Karpas-422 (cell line): ENCODE measurements around the gene SYNPR. TPM values are rescaled to one million over a fixed set of nuclear protein-coding genes. Genes with fewer than 3 reads are reported as not detected.

Source experiments
- DNase-seq: peaks from one replicate; pipeline ENCODE4 v3.0.0-alpha.2; 2015
- H2AFZ ChIP-seq: fragments of 200-600 bp; sonication (generic); 2 replicates; pipeline ENCODE4 v1.6.1; 2014; ENCODE audit warnings: antibody characterized with exemption, low read length, mixed read lengths
- H3K27ac ChIP-seq: fragments of 200-600 bp; sonication (generic); 2 replicates; pipeline ENCODE4 v1.5.1; 2014; ENCODE audit warnings: mild to moderate bottlenecking, low read length, moderate library complexity
- H3K27me3 ChIP-seq: fragments of 200-600 bp; sonication (generic); 2 replicates; pipeline ENCODE4 v1.6.1; 2014; ENCODE audit warnings: low read length, mixed read lengths
- H3K36me3 ChIP-seq: fragments of 200-600 bp; sonication (generic); 2 replicates; pipeline ENCODE4 v1.6.1; 2014; ENCODE audit warnings: low read length, mixed read lengths; ENCODE audit not compliant: insufficient read depth
- H3K4me1 ChIP-seq: fragments of 200-600 bp; sonication (generic); 2 replicates; pipeline ENCODE4 v1.6.1; 2014; ENCODE audit warnings: mild to moderate bottlenecking, low read length, mixed read lengths
- H3K4me2 ChIP-seq: fragments of 200-600 bp; sonication (generic); 2 replicates; pipeline ENCODE4 v1.6.1; 2014; ENCODE audit warnings: low read length, low read depth, mild to moderate bottlenecking; ENCODE audit not compliant: poor library complexity, severe bottlenecking
- H3K4me3 ChIP-seq: fragments of 200-600 bp; sonication (generic); 2 replicates; pipeline ENCODE4 v1.5.1; 2014; ENCODE audit warnings: mild to moderate bottlenecking, antibody characterized with exemption, low read length, mixed read lengths
- H3K79me2 ChIP-seq: fragments of 200-600 bp; sonication (generic); 2 replicates; pipeline ENCODE4 v1.6.1; 2014; ENCODE audit warnings: mild to moderate bottlenecking, low read length, mixed read lengths
- H3K9ac ChIP-seq: fragments of 200-600 bp; sonication (generic); 2 replicates; pipeline ENCODE4 v1.6.0; 2014; ENCODE audit warnings: low read length
- H3K9me2 ChIP-seq: fragments of 200-600 bp; sonication (generic), shearing (Covaris generic); replicated peaks from 2 replicates; pipeline ENCODE4 v1.6.0; 2014; ENCODE audit warnings: mild to moderate bottlenecking, low read length, moderate library complexity; ENCODE audit not compliant: insufficient read depth
- H3K9me3 ChIP-seq: fragments of 300-700, 200-600 bp; sonication (generic); 2 replicates; pipeline ENCODE4 v1.6.1; 2014; ENCODE audit warnings: low read length, mixed read lengths
- H4K20me1 ChIP-seq: fragments of 200-600 bp; sonication (generic); 2 replicates; pipeline ENCODE4 v1.6.1; 2014; ENCODE audit warnings: mild to moderate bottlenecking, antibody characterized with exemption, low read length, low read depth; ENCODE audit not compliant: insufficient read depth
- total RNA-seq: library from RNA; depleted of rRNA; stranded (reverse); fragments of >200 nt; shearing (Covaris generic); gene quantifications from 2 replicates; pipeline ENCODE4 v1.2.3, GENCODE V29; 2014; ENCODE audit warnings: low replicate concordance

The SYNPR gene
- total RNA-seq, 1 experiment from 2014 or later: not detected

- DNase-seq: no peak
- Histone ChIP-seq H3K4me3 (no peak overlapping the region), H3K4me1 (no peaks in the 10 kb centered on the region), H3K27ac (no peak overlapping the region), H3K9me3 (no peaks in the 10 kb centered on the region), H3K36me3 (no peaks in the 10 kb centered on the region), H3K27me3 (no peaks in the 10 kb centered on the region), H3K9ac (no peak overlapping the region), H3K4me2 (no peak overlapping the region), H3K79me2 (no peaks in the 10 kb centered on the region), H2AFZ (no peak overlapping the region), H3K9me2 (no peaks in the 10 kb centered on the region), H4K20me1 (no peaks in the 10 kb centered on the region)
These were observed 87.6 kb downstream of the SYNPR start for GRCh38 chr3:63365671-63366070.

DNA sequence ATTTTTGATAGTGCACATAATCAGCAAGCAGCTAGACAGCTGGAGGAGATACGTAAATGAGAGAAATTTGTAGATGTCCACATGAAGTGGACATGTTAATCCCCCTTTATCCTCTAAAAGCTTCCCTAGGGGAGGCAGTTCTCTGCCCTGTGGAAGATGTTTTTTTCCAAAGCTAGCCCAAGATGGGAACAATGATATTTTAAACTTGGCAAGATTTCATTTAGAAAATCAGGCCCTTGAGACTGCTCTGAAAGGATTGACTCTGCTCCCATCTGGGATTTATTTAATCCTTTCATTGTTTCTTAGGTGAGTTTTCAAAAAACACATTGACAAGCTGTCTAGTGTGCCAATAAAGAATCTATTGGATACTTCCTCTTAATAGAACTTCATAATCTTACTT, 92.0 kb downstream of the SYNPR start:
- Histone ChIP-seq H3K4me3 (no peak overlapping the region), H3K27ac (no peak overlapping the region), H3K79me2 (no peaks in the 10 kb centered on the region), H3K27me3 (no peaks in the 10 kb centered on the region), H2AFZ (no peak overlapping the region), H3K9me2 (no peaks in the 10 kb centered on the region), H3K4me2 (no peak overlapping the region), H3K36me3 (no peaks in the 10 kb centered on the region), H3K4me1 (no peaks in the 10 kb centered on the region), H3K9ac (no peak overlapping the region), H3K9me3 (no peaks in the 10 kb centered on the region), H4K20me1 (no peaks in the 10 kb centered on the region)
- DNase-seq: no peak

- Histone ChIP-seq H3K9ac (no peak overlapping the region), H4K20me1 (no peaks in the 10 kb centered on the region), H3K79me2 (no peaks in the 10 kb centered on the region), H3K9me2 (no peaks in the 10 kb centered on the region), H3K4me1 (no peaks in the 10 kb centered on the region), H3K4me2 (no peak overlapping the region), H3K9me3 (no peaks in the 10 kb centered on the region), H3K36me3 (no peaks in the 10 kb centered on the region), H2AFZ (no peak overlapping the region), H3K27ac (no peak overlapping the region), H3K27me3 (no peaks in the 10 kb centered on the region), H3K4me3 (no peak overlapping the region)
- DNase-seq: no peak
These were observed 104.9 kb downstream of the SYNPR start for GRCh38 chr3:63383040-63383439.

- no peak for DNase-seq
- H3K4me2 ChIP-seq: no peak overlapping the region
- no peaks in the 10 kb centered on the region for H3K4me1 ChIP-seq
- H3K9me2 ChIP-seq: no peaks in the 10 kb centered on the region
- no peaks in the 10 kb centered on the region for H4K20me1 ChIP-seq
- no peaks in the 10 kb centered on the region for H3K36me3 ChIP-seq
- no peaks in the 10 kb centered on the region for H3K9me3 ChIP-seq
- no peak overlapping the region for H3K4me3 ChIP-seq
- no peak overlapping the region for H2AFZ ChIP-seq
- H3K27me3 ChIP-seq: no peaks in the 10 kb centered on the region
- no peak overlapping the region for H3K9ac ChIP-seq
- no peak overlapping the region for H3K27ac ChIP-seq
- no peaks in the 10 kb centered on the region for H3K79me2 ChIP-seq
These were observed 106.3 kb downstream of the SYNPR start for GRCh38 chr3:63384382-63384781.

- no peaks in the 10 kb centered on the region for H3K27me3 ChIP-seq
- no peaks in the 10 kb centered on the region for H3K4me1 ChIP-seq
- no peaks in the 10 kb centered on the region for H3K9me3 ChIP-seq
- H3K36me3 ChIP-seq: no peaks in the 10 kb centered on the region
- no peak overlapping the region for H3K4me2 ChIP-seq
- H3K79me2 ChIP-seq: no peaks in the 10 kb centered on the region
- no peak overlapping the region for H3K27ac ChIP-seq
- no peak overlapping the region for H2AFZ ChIP-seq
- no peaks in the 10 kb centered on the region for H3K9me2 ChIP-seq
- no peak for DNase-seq
- H3K4me3 ChIP-seq: no peak overlapping the region
- no peaks in the 10 kb centered on the region for H4K20me1 ChIP-seq
- no peak overlapping the region for H3K9ac ChIP-seq
These were observed 107.5 kb downstream of the SYNPR start for GRCh38 chr3:63385629-63386028.

GRCh38 chr3:63386568-63386967, 108.5 kb downstream of the SYNPR start:
- H3K9me2 ChIP-seq: no peaks in the 10 kb centered on the region

GRCh38 chr3:63387568-63387967, 109.5 kb downstream of the SYNPR start:
- Histone ChIP-seq H3K27ac (no peak overlapping the region), H3K9ac (no peak overlapping the region), H3K27me3 (no peaks in the 10 kb centered on the region), H3K4me3 (no peak overlapping the region), H3K4me2 (no peak overlapping the region), H3K9me2 (no peaks in the 10 kb centered on the region), H4K20me1 (no peaks in the 10 kb centered on the region), H3K9me3 (no peaks in the 10 kb centered on the region), H3K79me2 (no peaks in the 10 kb centered on the region), H3K4me1 (no peaks in the 10 kb centered on the region), H2AFZ (no peak overlapping the region), H3K36me3 (no peaks in the 10 kb centered on the region)
- DNase-seq: no peak

More at GRCh38 chr3:63386568-63386967, 108.5 kb downstream of the SYNPR start:
- H3K9me3 ChIP-seq: no peaks in the 10 kb centered on the region
- DNase-seq: no peak
- H3K4me1 ChIP-seq: no peaks in the 10 kb centered on the region
- H3K9ac ChIP-seq: no peak overlapping the region
- no peaks in the 10 kb centered on the region for H3K27me3 ChIP-seq
- H2AFZ ChIP-seq: no peak overlapping the region
- no peaks in the 10 kb centered on the region for H4K20me1 ChIP-seq
- no peaks in the 10 kb centered on the region for H3K79me2 ChIP-seq
- no peak overlapping the region for H3K27ac ChIP-seq
- H3K4me3 ChIP-seq: no peak overlapping the region
- H3K36me3 ChIP-seq: no peaks in the 10 kb centered on the region
- no peak overlapping the region for H3K4me2 ChIP-seq

- Histone ChIP-seq H3K27ac (no peak overlapping the region), H3K4me2 (no peak overlapping the region), H3K9me2 (no peaks in the 10 kb centered on the region), H3K9me3 (no peaks in the 10 kb centered on the region), H3K4me3 (no peak overlapping the region), H3K4me1 (no peaks in the 10 kb centered on the region), H4K20me1 (no peaks in the 10 kb centered on the region), H2AFZ (no peak overlapping the region), H3K9ac (no peak overlapping the region), H3K27me3 (no peaks in the 10 kb centered on the region), H3K79me2 (no peaks in the 10 kb centered on the region), H3K36me3 (no peaks in the 10 kb centered on the region)
- no peak for DNase-seq
These were observed 112.7 kb downstream of the SYNPR start for GRCh38 chr3:63390710-63391230.

DNA sequence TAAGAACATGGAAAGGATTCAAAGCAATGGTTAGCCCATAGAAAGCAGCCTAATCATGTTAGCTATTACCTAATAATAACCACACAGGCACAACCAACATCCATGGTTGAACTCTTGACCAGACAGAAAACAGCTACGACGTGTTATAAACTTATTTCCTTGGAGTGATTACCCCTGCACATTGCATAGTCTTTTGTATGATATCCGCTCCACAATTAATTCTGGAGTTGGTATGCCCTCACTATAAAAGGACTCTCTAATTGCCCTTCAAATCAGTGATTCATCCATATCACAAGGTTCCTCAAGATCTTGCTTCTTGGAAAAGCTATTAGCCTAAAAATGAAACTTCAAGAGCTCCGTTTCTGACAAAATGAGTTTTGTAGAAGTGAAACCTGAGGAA, 117.9 kb downstream of the SYNPR start:
- Histone ChIP-seq H3K4me1 (no peaks in the 10 kb centered on the region), H3K79me2 (no peaks in the 10 kb centered on the region), H3K36me3 (no peaks in the 10 kb centered on the region), H3K9me3 (no peaks in the 10 kb centered on the region), H4K20me1 (no peaks in the 10 kb centered on the region), H3K9me2 (no peaks in the 10 kb centered on the region), H3K4me3 (no peak overlapping the region), H3K9ac (no peak overlapping the region), H3K4me2 (no peak overlapping the region), H3K27ac (no peak overlapping the region), H2AFZ (no peak overlapping the region), H3K27me3 (no peaks in the 10 kb centered on the region)
- no peak for DNase-seq
